OCI-LY1 (cell line): Measurements from ENCODE around the gene MACROD2.

ENCODE experiments used
- H2AFZ ChIP-seq: fragments of 200-600 bp; sonication (generic), shearing (Covaris generic); 2 replicates; pipeline ENCODE4 v1.6.0; 2014; ENCODE audit warnings: antibody characterized with exemption, mild to moderate bottlenecking, low read length
- H3F3A ChIP-seq: fragments of 200-600 bp; sonication (generic), shearing (Covaris generic); 2 replicates; pipeline ENCODE4 v1.6.0; 2014; ENCODE audit warnings: mild to moderate bottlenecking, antibody characterized with exemption, low read length, moderate library complexity; ENCODE audit not compliant: insufficient read depth
- H3K27ac ChIP-seq: fragments of 200-600 bp; sonication (generic); 2 replicates; pipeline ENCODE4 v1.5.1; 2014; ENCODE audit warnings: low read length, mixed run types, mild to moderate bottlenecking, low read depth; ENCODE audit not compliant: poor library complexity, severe bottlenecking
- H3K27me3 ChIP-seq: fragments of 200-600 bp; sonication (generic); 2 replicates; pipeline ENCODE4 v1.6.0; 2014; ENCODE audit warnings: antibody characterized with exemption, mild to moderate bottlenecking, low read length, moderate library complexity; ENCODE audit not compliant: insufficient read depth
- H3K36me3 ChIP-seq: fragments of 200-600 bp; sonication (generic); 2 replicates; pipeline ENCODE4 v1.6.1; 2014; ENCODE audit warnings: mild to moderate bottlenecking, antibody characterized with exemption, low read length, moderate library complexity, mixed read lengths; ENCODE audit not compliant: insufficient read depth
- H3K4me1 ChIP-seq: fragments of 200-600 bp; sonication (generic); 2 replicates; pipeline ENCODE4 v1.5.1; 2014; ENCODE audit warnings: mild to moderate bottlenecking, low read length, moderate library complexity; ENCODE audit not compliant: insufficient read depth, severe bottlenecking
- H3K4me2 ChIP-seq: fragments of 200-600 bp; sonication (generic), shearing (Covaris generic); 2 replicates; pipeline ENCODE4 v1.6.1; 2014; ENCODE audit warnings: low read length
- H3K4me3 ChIP-seq: fragments of 200-600 bp; sonication (generic); 2 replicates; pipeline ENCODE4 v1.5.1; 2014; ENCODE audit warnings: low read length, low read depth, mild to moderate bottlenecking, mixed read lengths; ENCODE audit not compliant: poor library complexity, severe bottlenecking
- H3K79me2 ChIP-seq: fragments of 200-600 bp; shearing (Covaris generic); 2 replicates; pipeline ENCODE4 v1.6.1; 2016; ENCODE audit warnings: mixed run types, low read length, mixed read lengths; ENCODE audit not compliant: insufficient read depth
- H3K9ac ChIP-seq: fragments of 200-600 bp; sonication (generic), shearing (Covaris generic); 2 replicates; pipeline ENCODE4 v1.6.1; 2014; ENCODE audit warnings: mild to moderate bottlenecking, low read length, mixed read lengths
- H3K9me2 ChIP-seq: fragments of 200-600 bp; sonication (generic), shearing (Covaris generic); 2 replicates; pipeline ENCODE4 v1.6.1; 2014; ENCODE audit warnings: low read depth, mild to moderate bottlenecking, low read length, mixed read lengths
- H3K9me3 ChIP-seq: fragments of 200-600 bp; shearing (Covaris generic); 2 replicates; pipeline ENCODE4 v1.6.1; 2014; ENCODE audit warnings: low read length, mixed read lengths
- H4K20me1 ChIP-seq: fragments of 200-600 bp; sonication (generic), shearing (Covaris generic); 2 replicates; pipeline ENCODE4 v1.6.0; 2016; ENCODE audit warnings: mild to moderate bottlenecking, low read length; ENCODE audit not compliant: insufficient read depth
- CTCF ChIP-seq: fragments of 200-600 bp; sonication (generic), shearing (Covaris generic); IDR thresholded peaks from 2 replicates; pipeline ENCODE4 v1.5.1; 2017; ENCODE audit warnings: mild to moderate bottlenecking, antibody characterized with exemption, low read length, moderate library complexity, mixed read lengths
- EZH2 ChIP-seq: fragments of 200-600 bp; sonication (generic), shearing (Covaris generic); IDR thresholded peaks from 2 replicates; pipeline ENCODE4 v1.8.0; 2017; ENCODE audit warnings: borderline replicate concordance, mixed run types, mild to moderate bottlenecking, antibody characterized with exemption, low read length, moderate library complexity, mixed read lengths

MACROD2 gene

GRCh38 chr20:15098351-15098750 lies 1103.0 kb downstream of the MACROD2 start:
- H2AFZ ChIP-seq = no peak overlapping the region
- H3K27me3 ChIP-seq = no peaks in the 10 kb centered on the region
- no peaks in the 10 kb centered on the region for H3K4me1 ChIP-seq
- H3K9ac ChIP-seq = no peak overlapping the region
- no peaks in the 10 kb centered on the region for H3K9me2 ChIP-seq
- H4K20me1 ChIP-seq = no peaks in the 10 kb centered on the region
- H3K79me2 ChIP-seq = no peaks in the 10 kb centered on the region
- H3K9me3 ChIP-seq = no peaks in the 10 kb centered on the region
- H3F3A ChIP-seq = no peaks in the 10 kb centered on the region
- TF ChIP-seq CTCF = no peak
- TF ChIP-seq EZH2 = no peak
- no peak overlapping the region for H3K27ac ChIP-seq
- H3K4me3 ChIP-seq = no peak overlapping the region
- no peaks in the 10 kb centered on the region for H3K36me3 ChIP-seq
- H3K4me2 ChIP-seq = no peak overlapping the region

GRCh38 chr20:15099130-15099529 lies 1103.8 kb downstream of the MACROD2 start:
- Histone ChIP-seq H3K4me3 (no peak overlapping the region), H3F3A (no peaks in the 10 kb centered on the region), H3K4me2 (no peak overlapping the region), H3K27me3 (no peaks in the 10 kb centered on the region), H3K27ac (no peak overlapping the region), H3K36me3 (no peaks in the 10 kb centered on the region), H3K9me3 (no peaks in the 10 kb centered on the region), H3K9ac (no peak overlapping the region), H2AFZ (no peak overlapping the region), H3K9me2 (no peaks in the 10 kb centered on the region), H4K20me1 (no peaks in the 10 kb centered on the region), H3K4me1 (no peaks in the 10 kb centered on the region), H3K79me2 (no peaks in the 10 kb centered on the region)
- TF ChIP-seq CTCF = no peak

GRCh38 chr20:15100506-15101160 lies 1105.3 kb downstream of the MACROD2 start:
- H2AFZ ChIP-seq = no peak overlapping the region

More at GRCh38 chr20:15100506-15101160, 1105.3 kb downstream of the MACROD2 start:
- Histone ChIP-seq H4K20me1 (no peaks in the 10 kb centered on the region), H3K4me2 (no peak overlapping the region), H3K36me3 (no peaks in the 10 kb centered on the region), H3F3A (no peaks in the 10 kb centered on the region), H3K9ac (no peak overlapping the region), H3K27ac (no peak overlapping the region), H3K4me3 (no peak overlapping the region), H3K9me2 (no peaks in the 10 kb centered on the region), H3K9me3 (no peaks in the 10 kb centered on the region), H3K4me1 (no peaks in the 10 kb centered on the region), H3K79me2 (no peaks in the 10 kb centered on the region), H3K27me3 (no peaks in the 10 kb centered on the region)
- no peak for TF ChIP-seq CTCF
- TF ChIP-seq EZH2 = no peak
